ENCODE data around the gene AMMECR1L. TPM values are rescaled to one million over a fixed set of nuclear protein-coding genes. Genes with fewer than 3 reads are reported as not detected.
A peak's percentile ranks its signal among the peaks of the same experiment; 100 is the strongest.

AMMECR1L gene
- total and polyA plus RNA-seq, 2 experiments from 2014 or later, result 7.8 to 17.7 TPM

- peaks cover 21% of the 10 kb centered on the region for H3K27me3 Mint-ChIP-seq (ENCODE audit: insufficient read depth, low read depth, poor library complexity)
Observed at GRCh38 chr2:127862228-127862627, 23.5 kb downstream of the AMMECR1L start.

More at GRCh38 chr2:127862228-127862627, 23.5 kb downstream of the AMMECR1L start:
- Histone ChIP-seq H3K27ac (ENCODE audit: low read depth) (0 out of 2 replicates have a peak overlapping the region, but pooled peaks have one; percentile 50), H2AFZ (no peak overlapping the region), H4K20me1 (replicated peaks; ENCODE audit: insufficient read depth) (peaks cover 6% of the 10 kb centered on the region; the same call in 1 of the 2 replicates), H3K79me2 (replicated peaks; ENCODE audit: insufficient read depth) (peaks cover 9% of the 10 kb centered on the region), H3K36me3 (ENCODE audit: insufficient read depth) (peaks cover 14% of the 10 kb centered on the region), H3K27me3 (ENCODE audit: insufficient read depth) (no peaks in the 10 kb centered on the region), H3K4me3 (no peak overlapping the region), H3K4me1 (ENCODE audit: insufficient read depth) (peaks cover 14% of the 10 kb centered on the region), H3F3A (replicated peaks; ENCODE audit: low read depth) (peaks cover 20% of the 10 kb centered on the region), H3K4me2 (no peak overlapping the region), H3K9me2 (ENCODE audit: insufficient read depth) (no peaks in the 10 kb centered on the region)
- no peak for DNase-seq (ENCODE audit: low spot score)
- TF ChIP-seq CREB1 (CRISPR knock-in tag; IDR thresholded peaks at IDR 0.05; ENCODE audit: low read depth) (no peak), ETS1 (IDR thresholded peaks at IDR 0.05) (no peak), REST (IDR thresholded peaks at IDR 0.05; ENCODE audit: unreplicated experiment) (no peak), ZNF462 (CRISPR knock-in tag; IDR thresholded peaks at IDR 0.05) (no peak), NANOG (IDR thresholded peaks at IDR 0.05; ENCODE audit: borderline replicate concordance) (no peak), ZNF114 (CRISPR knock-in tag; IDR thresholded peaks at IDR 0.05) (no peak), EZH2 (IDR thresholded peaks at IDR 0.05; ENCODE audit: low read depth, unreplicated experiment) (no peak), CTCF (conservative IDR thresholded peaks at IDR 0.05; ENCODE audit: low read depth in 2 of 2) (no peak), STAT1 (IDR thresholded peaks at IDR 0.05; ENCODE audit: unreplicated experiment) (no peak), ZNF331 (CRISPR knock-in tag; IDR thresholded peaks at IDR 0.05; ENCODE audit: low read depth) (no peak), EZH2phosphoT487 (IDR thresholded peaks at IDR 0.05; ENCODE audit: unreplicated experiment) (no peak), POLR2AphosphoS5 (IDR thresholded peaks at IDR 0.05; ENCODE audit: low read depth) (no peak), JUNB (IDR thresholded peaks at IDR 0.05; ENCODE audit: unreplicated experiment) (no peak)
- Mint-ChIP-seq H3K9me3 (peaks cover 6% of the 10 kb centered on the region; the same call in 2 of the 3 replicates), H3K36me3 (ENCODE audit: low read depth) (peaks cover 44% of the 10 kb centered on the region), H3K4me1 (peaks cover 27% of the 10 kb centered on the region), H3K4me3 (no peak overlapping the region), H3K27ac (no peak overlapping the region)
- ATAC-seq, result no peak
